HL-60 (cell line): Measurements from ENCODE around the gene PLEKHA8.

Source experiments
- DNase-seq, 2 experiments: peaks; one replicate each; pipeline ENCODE4 v3.0.0-alpha.2; 2010 to 2020; ENCODE audit warnings: low read depth in 1 of 2, low spot score in 1 of 2
- H3K27ac ChIP-seq: fragments of 250-450 bp; sonication (Bioruptor Pico); replicated peaks from 2 replicates; pipeline ENCODE4 v1.5.1; 2020; ENCODE audit warnings: mild to moderate bottlenecking, moderate library complexity
- H3K27me3 ChIP-seq: fragments of 250-450 bp; sonication (Bioruptor Pico); 2 replicates; pipeline ENCODE4 v1.5.1; 2021; ENCODE audit warnings: mild to moderate bottlenecking, moderate library complexity; ENCODE audit not compliant: insufficient read depth, poor library complexity, severe bottlenecking
- H3K4me3 ChIP-seq: replicated peaks from 2 replicates; pipeline ENCODE4 v1.5.1; 2011; ENCODE audit warnings: mild to moderate bottlenecking, control low read depth, low read length; ENCODE audit not compliant: insufficient read depth
- GABPA ChIP-seq: IDR thresholded peaks from 2 replicates; pipeline ENCODE4 v1.6.1; 2012; ENCODE audit warnings: low read depth
- POLR2AphosphoS5 ChIP-seq: IDR thresholded peaks from 2 replicates; pipeline ENCODE4 v1.6.1; 2012; ENCODE audit warnings: low read depth
- SPI1 ChIP-seq: IDR thresholded peaks from 2 replicates; pipeline ENCODE4 v1.6.1; 2012; ENCODE audit warnings: low read depth, mild to moderate bottlenecking, borderline replicate concordance
- TF ChIP-seq, protein P1 (sequence below): IDR thresholded peaks from 2 replicates; pipeline ENCODE4 v1.6.1; 2012; ENCODE audit warnings: low read depth; ENCODE audit not compliant: insufficient replicate concordance
- TF ChIP-seq, protein P2 (sequence below): IDR thresholded peaks from one replicate; pipeline ENCODE4 v1.5.1; 2011; ENCODE audit warnings: low read length, control low read depth, inconsistent platforms; ENCODE audit not compliant: insufficient read depth

Gene PLEKHA8

DNA sequence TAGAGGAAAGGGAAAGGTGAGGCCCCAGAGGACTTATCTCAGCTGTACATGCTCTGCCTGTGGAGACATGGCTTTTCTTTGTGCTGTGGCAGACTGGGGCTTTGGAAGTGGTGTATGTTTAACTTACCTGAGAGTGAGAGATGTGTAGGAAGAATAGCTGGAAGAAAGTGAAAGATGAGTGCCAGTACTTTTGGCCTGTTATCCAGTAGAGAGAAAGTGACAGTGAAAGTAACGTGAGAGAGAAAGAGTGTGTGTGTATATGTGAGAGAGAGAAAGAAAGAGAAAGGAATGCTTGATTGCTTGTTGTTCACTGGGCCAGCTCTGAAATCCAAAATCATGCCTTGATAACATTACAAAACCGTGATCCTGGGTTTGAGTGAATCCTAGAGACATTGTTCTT lies 132.1 kb downstream of the PLEKHA8 start:
- no peak for DNase-seq
- Histone ChIP-seq H3K4me3 (no peak overlapping the region), H3K27me3 (no peaks in the 10 kb centered on the region), H3K27ac (peak overlapping the region; percentile 99)
- TF ChIP-seq, protein P1, sequence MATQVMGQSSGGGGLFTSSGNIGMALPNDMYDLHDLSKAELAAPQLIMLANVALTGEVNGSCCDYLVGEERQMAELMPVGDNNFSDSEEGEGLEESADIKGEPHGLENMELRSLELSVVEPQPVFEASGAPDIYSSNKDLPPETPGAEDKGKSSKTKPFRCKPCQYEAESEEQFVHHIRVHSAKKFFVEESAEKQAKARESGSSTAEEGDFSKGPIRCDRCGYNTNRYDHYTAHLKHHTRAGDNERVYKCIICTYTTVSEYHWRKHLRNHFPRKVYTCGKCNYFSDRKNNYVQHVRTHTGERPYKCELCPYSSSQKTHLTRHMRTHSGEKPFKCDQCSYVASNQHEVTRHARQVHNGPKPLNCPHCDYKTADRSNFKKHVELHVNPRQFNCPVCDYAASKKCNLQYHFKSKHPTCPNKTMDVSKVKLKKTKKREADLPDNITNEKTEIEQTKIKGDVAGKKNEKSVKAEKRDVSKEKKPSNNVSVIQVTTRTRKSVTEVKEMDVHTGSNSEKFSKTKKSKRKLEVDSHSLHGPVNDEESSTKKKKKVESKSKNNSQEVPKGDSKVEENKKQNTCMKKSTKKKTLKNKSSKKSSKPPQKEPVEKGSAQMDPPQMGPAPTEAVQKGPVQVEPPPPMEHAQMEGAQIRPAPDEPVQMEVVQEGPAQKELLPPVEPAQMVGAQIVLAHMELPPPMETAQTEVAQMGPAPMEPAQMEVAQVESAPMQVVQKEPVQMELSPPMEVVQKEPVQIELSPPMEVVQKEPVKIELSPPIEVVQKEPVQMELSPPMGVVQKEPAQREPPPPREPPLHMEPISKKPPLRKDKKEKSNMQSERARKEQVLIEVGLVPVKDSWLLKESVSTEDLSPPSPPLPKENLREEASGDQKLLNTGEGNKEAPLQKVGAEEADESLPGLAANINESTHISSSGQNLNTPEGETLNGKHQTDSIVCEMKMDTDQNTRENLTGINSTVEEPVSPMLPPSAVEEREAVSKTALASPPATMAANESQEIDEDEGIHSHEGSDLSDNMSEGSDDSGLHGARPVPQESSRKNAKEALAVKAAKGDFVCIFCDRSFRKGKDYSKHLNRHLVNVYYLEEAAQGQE, result no peak
- TF ChIP-seq POLR2AphosphoS5, result no peak
- TF ChIP-seq GABPA, result no peak
- TF ChIP-seq SPI1, result no peak
- TF ChIP-seq, protein P2, sequence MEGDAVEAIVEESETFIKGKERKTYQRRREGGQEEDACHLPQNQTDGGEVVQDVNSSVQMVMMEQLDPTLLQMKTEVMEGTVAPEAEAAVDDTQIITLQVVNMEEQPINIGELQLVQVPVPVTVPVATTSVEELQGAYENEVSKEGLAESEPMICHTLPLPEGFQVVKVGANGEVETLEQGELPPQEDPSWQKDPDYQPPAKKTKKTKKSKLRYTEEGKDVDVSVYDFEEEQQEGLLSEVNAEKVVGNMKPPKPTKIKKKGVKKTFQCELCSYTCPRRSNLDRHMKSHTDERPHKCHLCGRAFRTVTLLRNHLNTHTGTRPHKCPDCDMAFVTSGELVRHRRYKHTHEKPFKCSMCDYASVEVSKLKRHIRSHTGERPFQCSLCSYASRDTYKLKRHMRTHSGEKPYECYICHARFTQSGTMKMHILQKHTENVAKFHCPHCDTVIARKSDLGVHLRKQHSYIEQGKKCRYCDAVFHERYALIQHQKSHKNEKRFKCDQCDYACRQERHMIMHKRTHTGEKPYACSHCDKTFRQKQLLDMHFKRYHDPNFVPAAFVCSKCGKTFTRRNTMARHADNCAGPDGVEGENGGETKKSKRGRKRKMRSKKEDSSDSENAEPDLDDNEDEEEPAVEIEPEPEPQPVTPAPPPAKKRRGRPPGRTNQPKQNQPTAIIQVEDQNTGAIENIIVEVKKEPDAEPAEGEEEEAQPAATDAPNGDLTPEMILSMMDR, result no peak

DNA sequence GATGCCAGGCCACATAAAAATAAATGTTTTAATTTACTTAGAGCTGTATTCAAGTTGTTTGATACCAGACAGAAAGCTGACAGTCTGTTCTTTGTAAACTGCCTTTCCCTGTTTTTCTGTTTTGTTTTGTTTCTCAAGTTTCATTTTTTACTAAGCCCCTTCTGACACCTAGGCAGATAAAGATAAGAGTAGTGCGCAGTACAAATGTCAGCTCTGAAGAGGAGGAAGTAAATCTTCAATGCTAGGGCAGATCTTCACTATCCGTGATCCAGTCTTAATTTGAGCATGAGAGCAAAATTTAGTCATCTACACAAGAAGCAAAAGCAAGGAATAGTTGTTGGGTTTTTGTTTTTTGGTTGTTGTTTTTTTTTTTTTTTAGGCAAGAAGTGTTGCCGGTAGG lies 133.9 kb downstream of the PLEKHA8 start:
- peak overlapping the region; percentile 99 for H3K27ac ChIP-seq
- TF ChIP-seq GABPA (no peak), SPI1 (no peak), POLR2AphosphoS5 (no peak)
- TF ChIP-seq, protein P1, result no peak
- TF ChIP-seq, protein P2, result no peak

DNA sequence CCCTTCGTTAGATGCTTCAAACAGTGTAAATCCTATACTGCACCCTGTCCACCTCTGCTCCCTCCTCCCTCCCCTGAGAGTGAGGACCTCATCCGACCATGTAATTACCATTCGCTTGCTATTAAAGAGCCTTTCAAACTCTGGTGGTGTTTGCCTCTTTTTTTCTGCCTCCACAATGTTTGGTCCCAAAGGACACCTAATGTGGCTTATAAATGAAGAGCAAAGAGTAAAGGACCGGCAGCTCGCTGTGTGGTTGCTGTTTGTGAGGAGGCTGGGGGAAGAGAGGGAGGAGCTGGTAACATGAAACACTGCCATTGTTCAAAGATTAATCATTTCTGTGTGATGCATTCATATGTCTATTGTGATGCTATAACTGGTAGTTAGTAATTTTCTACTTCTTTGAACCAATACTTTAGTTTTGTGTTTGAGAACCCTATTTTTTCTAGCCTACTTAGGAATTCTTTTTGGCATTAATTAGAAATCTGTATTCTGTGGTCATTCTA lies 134.5 kb downstream of the PLEKHA8 start:
- H3K27me3 ChIP-seq, result no peaks in the 10 kb centered on the region
- no peak for DNase-seq
- H3K4me3 ChIP-seq, result no peak overlapping the region
- peak overlapping the region; percentile 99 for H3K27ac ChIP-seq
- TF ChIP-seq GABPA, result no peak
- TF ChIP-seq, protein P2, result no peak
- TF ChIP-seq, protein P1, result no peak
- no peak for TF ChIP-seq POLR2AphosphoS5
- no peak for TF ChIP-seq SPI1

More for the DNA sequence above, 133.9 kb downstream of the PLEKHA8 start:
- no peak for DNase-seq
- no peak overlapping the region for H3K4me3 ChIP-seq
- H3K27me3 ChIP-seq, result no peaks in the 10 kb centered on the region
